ENCODE measurements around the gene RRAGD.

- TF ChIP-seq POLR2A (IDR thresholded peaks at IDR 0.05) = no peak
- TF ChIP-seq CTCF (IDR thresholded peaks at IDR 0.05) = no peak
These were observed 52.5 kb downstream of the RRAGD start for GRCh38 chr6:89359561-89359960.

All from Peyer's patch (tissue), 4 donors.